Sigmoid colon (tissue), 4 donors: ENCODE results near the gene DNHD1.

Source experiments
- POLR2A ChIP-seq, 2 donors: fragments of 450-650 bp; IDR thresholded peaks; one replicate each; pipeline ENCODE4 v1.6.1; 2016; ENCODE audit warnings: antibody characterized with exemption in 2 of 2, mild to moderate bottlenecking in 2 of 2, moderate library complexity in 2 of 2
- POLR2AphosphoS5 ChIP-seq, 4 donors: sonication (generic); formaldehyde crosslinking; IDR thresholded peaks; one replicate each; pipeline ENCODE4 v1.6.1; 2017; ENCODE audit warnings: antibody characterized with exemption in 4 of 4
- TF ChIP-seq, protein P1 (sequence below), 4 experiments: fragments of 450-650 bp in 3 of 4; fragments of 200-600 bp in 1 of 4; IDR thresholded peaks; one replicate each; pipeline ENCODE4 v1.5.1; 2016 to 2019; ENCODE audit warnings: antibody characterized with exemption in 4 of 4, mild to moderate bottlenecking in 3 of 4, moderate library complexity in 2 of 4

DNA sequence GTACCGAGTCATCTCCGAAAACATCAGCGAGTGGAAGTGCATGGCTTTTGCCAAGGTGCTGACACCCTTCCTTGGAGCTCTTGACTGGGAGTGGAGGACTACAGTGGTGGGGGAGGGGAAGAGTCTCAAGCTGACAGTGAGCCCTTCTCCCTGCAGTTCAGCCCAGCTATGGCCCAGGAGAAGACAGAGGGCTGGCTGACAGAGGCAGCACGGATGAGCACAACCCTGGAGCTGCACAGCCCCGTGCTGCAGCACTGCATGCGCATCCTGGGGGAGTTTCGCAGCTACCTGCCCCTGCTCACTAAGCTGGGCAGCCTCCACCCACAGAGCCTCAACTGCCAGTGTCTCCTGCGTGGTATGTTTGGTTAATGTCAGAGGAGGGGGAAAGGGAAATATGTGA, 41.4 kb downstream of the DNHD1 start:
- TF ChIP-seq POLR2AphosphoS5 (IDR thresholded peaks at IDR 0.05) (no peak), POLR2A (IDR thresholded peaks at IDR 0.05) (no peak)
- TF ChIP-seq, protein P1, sequence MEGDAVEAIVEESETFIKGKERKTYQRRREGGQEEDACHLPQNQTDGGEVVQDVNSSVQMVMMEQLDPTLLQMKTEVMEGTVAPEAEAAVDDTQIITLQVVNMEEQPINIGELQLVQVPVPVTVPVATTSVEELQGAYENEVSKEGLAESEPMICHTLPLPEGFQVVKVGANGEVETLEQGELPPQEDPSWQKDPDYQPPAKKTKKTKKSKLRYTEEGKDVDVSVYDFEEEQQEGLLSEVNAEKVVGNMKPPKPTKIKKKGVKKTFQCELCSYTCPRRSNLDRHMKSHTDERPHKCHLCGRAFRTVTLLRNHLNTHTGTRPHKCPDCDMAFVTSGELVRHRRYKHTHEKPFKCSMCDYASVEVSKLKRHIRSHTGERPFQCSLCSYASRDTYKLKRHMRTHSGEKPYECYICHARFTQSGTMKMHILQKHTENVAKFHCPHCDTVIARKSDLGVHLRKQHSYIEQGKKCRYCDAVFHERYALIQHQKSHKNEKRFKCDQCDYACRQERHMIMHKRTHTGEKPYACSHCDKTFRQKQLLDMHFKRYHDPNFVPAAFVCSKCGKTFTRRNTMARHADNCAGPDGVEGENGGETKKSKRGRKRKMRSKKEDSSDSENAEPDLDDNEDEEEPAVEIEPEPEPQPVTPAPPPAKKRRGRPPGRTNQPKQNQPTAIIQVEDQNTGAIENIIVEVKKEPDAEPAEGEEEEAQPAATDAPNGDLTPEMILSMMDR (IDR thresholded peaks at IDR 0.05): no peak
